HG03439 (cell line): ENCODE measurements around the gene BEST4.
"Not testable (repeated sequence)": the region's sequence is repeated elsewhere in the genome, so short reads cannot be mapped to it uniquely, and the experiment has no call there.

Source experiments
- ATAC-seq: cut with Tn5 transposase; IDR thresholded peaks from one replicate; pipeline ENCODE4 v1.9.1; 2021; ENCODE audit warnings: mild to moderate bottlenecking, moderate library complexity; ENCODE audit not compliant: unreplicated experiment

Gene BEST4

DNA sequence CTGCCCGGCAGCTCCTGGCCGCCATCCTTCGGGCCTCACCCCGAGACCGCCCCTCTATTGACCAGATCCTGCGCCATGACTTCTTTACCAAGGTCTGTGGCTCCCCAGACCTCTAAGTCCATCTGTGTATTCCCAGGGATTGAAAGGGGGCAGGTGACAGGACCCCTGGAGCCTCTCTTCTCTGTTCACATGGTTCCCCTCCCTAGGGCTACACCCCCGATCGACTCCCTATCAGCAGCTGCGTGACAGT, 15.0 kb upstream of the BEST4 start:
- no peak for ATAC-seq

DNA sequence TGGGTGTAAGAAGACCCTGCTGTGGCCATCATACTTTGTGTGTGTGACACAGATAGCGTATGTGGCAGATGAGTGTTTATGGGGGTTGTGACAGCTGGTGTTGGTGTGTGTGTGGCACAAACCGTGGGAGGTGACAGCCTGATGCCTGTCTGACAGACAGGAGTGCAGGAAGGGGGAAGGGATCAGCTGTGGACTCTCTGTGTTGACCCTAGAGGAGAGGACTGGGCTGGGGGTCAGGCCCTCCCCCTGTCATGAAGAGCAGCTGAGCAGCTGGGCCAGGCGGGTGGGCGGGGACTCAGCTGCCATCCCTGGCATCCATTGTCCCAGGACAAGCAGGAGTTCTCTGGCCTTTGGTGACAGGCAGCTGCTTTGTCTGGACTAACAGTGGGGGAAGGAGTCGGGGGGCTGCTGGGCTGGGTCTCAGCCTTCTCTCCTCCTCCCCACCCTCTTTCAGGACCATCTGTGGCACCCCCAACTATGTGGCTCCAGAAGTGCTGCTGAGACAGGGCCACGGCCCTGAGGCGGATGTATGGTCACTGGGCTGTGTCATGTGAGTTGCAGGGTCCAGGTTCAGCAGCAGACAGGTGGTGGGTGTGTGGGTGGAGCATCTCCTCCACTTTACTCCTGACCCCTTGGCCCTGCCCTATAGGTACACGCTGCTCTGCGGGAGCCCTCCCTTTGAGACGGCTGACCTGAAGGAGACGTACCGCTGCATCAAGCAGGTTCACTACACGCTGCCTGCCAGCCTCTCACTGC, 14.5 kb upstream of the BEST4 start:
- no peak for ATAC-seq

DNA sequence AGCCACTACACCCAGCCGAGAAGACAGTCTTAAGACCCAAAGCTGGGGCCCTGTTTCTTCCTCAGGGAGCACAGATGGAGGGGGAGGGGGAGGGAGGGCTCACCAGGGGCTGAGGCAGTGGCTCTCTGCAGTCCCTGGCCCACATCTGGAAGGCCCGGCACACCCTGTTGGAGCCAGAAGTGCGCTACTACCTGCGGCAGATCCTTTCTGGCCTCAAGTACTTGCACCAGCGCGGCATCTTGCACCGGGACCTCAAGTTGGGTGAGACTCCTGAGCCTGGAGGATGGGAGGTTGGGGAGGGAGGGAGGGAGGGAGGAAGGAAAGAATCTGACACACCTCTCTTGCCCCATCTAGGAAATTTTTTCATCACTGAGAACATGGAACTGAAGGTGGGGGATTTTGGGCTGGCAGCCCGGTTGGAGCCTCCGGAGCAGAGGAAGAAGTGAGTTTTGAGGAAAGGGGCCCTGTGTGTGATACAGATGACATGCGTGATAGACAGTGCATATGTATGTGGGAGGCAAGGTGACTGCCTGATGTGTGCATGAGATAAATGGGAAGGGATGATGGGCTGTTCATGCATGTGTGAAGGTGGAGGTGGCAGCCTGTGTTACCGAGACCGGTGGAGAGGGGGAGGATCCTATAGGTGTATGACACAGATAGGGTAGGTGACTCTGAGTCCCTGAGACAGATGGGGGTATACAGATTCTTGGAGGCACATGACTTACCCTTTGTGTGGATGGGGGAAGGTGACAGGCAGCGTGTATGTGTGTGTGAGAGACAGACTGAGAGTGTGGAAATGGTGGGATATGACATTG, 13.7 kb upstream of the BEST4 start:
- ATAC-seq, result no peak

DNA sequence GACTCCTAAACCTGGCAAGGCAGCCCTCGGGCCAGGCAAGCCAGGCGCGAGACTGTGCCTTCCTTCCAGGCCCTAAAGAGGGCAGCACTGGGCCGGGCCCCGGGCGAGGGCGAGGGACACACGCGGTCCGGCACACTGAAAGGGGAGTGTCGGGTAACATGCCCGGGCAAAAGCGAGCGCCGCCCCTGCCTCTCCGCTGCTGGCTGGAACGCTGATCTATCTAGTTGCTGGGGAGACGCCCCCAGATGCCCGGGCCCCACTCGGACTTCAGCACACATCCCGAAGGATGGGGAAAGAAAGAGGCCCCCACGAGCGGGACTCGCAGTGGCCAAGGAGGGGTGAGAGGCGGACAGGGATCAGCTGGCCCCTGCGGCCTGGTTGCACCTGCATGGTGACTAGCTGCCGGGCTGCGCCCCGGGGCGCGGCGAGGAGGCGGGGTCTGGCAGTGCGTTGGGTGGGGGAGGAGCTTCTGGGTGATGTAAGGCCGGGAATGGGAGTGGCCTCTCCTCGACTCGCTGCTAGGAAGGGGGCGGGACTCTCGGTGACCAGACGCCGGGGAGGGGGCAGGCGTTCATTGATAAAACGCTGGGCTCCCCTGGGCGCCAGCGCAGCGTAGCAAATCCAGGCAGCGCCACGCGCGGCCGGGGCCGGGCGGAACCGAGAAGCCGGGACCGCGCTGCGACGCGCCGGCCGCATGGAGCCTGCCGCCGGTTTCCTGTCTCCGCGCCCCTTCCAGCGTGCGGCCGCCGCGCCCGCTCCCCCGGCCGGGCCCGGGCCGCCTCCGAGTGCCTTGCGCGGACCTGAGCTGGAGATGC, 12.0 kb upstream of the BEST4 start, which contains the start of gene PLK3:
Gene PLK3, plus strand, starts transcription at position 608 of the 815 bp plus-strand sequence. Its CDS starts 87 bp downstream, at position 695.
- peak; percentile 77 for ATAC-seq

DNA sequence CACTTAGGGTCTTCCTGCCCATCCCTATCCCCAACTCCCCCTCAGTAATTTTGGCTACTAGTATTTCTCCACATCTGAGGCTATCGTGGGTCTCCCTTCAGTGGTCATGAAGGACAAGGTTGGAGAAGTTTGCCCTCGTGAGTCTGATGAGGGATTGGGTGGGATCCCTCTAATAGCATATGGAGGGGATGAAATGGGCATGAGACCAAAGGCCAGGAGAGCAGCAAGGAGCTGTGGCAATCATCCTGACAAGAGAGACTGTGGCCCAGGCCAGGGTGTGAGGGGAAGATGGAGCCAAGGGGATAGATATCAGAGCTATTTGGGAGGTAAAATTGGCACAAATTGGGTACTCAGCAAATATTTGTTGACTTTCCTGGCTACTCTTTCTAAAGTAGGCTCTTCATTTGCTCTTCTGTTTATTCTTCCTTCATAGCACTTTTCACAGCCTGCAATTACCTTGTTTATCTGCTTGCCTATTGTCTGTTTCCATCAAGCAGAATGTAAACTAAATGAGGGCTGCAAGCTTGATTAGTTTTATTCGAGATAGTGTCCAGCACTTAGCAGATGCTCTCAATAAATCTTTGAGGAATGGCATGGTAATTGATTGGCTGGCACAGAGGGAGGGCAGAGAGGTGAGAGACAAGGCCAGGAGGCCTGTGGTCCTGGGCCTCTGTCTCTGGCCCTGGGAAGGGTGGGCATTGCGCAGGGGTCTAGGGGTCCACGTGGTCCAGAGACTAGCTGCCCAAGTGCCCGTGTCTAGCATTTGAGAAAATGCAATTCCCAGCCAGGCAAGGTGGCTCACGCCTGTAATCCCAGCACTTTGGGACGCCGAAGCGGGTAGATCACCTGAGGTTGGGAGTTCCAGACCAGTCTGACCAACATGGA, 10.8 kb upstream of the BEST4 start:
- ATAC-seq, result no peak

DNA sequence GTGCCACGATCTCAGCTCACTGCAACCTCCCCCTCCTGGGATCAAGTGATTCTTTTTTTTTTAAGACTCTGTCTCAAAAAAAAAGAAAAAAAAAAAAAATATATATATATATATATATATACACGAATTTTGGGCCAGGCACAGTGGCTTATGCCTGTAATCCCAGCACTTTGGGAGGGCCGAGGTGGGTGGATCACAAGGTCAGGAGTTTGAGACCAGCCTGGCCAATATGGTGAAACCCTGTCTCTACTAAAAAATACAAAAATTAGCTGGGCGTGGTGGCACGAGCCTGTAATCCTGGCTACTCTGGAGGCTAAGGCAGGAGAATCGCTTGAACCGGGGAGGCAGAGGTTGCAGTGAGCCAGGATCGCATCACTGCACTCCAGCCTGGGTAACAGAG, 9.9 kb upstream of the BEST4 start:
- not testable (repeated sequence) for ATAC-seq

DNA sequence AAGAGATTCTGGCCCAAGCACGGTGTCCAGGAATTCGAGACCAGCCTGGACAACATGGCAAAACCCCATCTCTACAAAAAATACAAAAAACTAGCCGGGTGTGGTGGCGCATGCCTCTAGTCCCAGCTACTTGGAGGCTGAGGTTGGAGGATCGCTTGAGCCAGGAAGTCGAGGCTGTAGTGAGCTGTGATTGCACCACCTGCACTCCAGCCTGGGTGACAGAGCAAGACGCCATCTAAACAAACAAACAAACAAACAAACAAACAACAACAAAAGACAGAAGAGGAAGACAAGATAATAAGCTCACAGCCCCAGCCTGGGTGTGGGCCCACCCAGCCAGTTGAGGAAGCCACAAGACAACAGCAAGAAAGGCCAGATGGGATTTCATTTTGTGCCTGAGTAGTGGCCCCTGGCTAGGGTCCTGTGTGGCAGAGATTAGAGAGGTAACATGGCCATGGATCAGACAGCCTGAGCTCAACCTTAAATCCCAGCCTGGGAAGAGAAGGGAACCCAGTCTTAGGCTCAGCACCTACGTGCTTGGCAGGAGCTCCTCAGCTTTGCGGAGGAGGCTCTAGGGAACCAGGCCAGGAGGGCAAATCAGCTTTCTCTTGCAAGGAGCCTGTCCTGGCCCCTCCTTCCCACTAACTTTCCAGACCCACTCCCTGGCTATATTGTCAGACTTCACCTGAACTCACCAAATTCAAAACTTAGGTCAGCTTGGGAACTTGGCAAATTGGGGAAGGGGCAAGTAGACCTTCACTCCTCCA, 4.9 kb upstream of the BEST4 start:
- ATAC-seq, result no peak

DNA sequence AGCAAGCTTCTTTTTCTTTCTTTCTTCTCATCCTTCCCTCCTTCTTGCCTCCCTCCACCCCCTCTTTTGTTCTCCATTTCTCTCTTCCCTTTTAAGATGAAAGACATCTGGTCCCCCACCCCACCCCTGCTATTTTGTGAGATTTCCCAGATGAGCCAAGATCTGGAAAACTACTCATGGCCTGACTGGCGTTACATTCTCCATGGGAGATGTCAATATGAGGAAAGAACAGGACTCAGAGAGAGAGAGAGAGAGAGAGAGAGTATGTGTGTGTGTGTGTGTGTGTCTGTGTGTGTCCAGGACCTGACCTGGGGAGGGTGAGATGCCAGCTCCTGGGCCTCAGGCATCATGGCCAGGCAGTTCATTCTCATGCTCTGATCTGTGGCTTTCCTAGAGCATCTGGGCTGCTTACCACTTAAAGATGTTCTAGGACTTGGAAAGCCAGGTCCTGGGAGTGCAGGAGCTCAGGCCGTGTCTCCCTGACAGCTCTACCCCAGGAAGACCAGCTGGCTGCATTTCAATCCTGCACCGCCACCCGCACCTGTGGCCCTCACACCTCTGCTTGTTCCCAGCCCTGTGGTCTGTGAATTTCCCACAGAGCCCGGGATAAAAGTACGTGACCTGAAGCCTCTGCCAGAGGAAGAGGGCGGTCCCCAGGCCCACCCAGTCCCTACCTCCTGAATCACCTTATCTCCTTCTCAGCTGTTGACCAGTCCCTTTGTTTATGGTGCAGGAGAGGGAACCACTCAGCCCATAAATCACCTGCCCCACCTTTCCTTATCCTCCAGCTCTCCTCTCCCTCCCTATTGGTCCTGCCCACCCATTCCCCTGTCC, 3.2 kb upstream of the BEST4 start:
- ATAC-seq, result no peak

DNA sequence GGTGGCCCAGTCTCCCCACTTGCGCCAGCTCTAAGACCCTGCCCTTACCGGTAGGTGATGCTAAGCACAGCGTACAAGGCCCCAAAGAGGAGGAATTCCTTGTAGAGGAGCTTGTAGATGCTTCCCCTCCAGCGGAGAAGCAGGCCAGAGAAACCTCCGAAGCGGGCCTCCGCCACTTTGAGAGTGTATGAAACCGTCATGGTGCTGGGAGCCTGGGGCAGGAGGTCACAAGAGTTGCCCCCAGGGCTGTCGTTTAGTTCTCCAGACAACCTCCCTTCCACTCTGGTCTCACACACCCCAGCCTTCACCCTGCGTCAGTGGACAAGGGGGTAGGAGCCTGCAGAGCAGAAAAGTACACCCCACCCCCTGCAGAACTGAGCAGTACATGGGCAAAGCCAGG, 464 bp downstream of the BEST4 start:
- no peak for ATAC-seq

DNA sequence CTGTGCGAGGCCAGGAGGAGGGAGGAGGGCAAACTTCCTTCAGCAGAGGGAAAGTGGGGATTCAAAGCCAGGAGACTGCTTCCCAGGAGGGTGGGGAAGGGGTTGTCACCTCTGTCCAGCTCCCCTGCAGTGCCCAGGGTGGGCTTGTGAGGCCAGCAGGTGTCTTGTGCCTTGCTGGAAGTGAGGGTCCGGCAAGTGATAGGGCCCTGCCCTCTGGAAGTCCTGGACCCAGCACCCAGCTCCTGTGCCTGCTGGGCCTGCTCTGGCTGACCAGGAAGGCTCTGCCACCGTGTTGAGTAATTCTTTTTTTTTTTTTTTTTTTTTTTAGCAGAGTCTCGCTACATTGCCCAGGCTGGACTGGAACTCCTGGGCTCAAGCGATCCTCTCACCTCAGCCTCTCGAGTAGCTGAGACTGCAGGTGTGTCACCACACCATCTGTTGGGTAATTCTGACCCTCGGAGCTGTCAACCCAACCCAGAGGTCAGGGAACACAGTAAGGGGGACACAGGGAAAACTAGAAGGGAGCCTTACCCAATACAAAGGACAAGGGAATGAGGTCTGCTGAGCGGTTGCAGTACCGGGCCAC, 1.0 kb downstream of the BEST4 start:
- ATAC-seq, result no peak

DNA sequence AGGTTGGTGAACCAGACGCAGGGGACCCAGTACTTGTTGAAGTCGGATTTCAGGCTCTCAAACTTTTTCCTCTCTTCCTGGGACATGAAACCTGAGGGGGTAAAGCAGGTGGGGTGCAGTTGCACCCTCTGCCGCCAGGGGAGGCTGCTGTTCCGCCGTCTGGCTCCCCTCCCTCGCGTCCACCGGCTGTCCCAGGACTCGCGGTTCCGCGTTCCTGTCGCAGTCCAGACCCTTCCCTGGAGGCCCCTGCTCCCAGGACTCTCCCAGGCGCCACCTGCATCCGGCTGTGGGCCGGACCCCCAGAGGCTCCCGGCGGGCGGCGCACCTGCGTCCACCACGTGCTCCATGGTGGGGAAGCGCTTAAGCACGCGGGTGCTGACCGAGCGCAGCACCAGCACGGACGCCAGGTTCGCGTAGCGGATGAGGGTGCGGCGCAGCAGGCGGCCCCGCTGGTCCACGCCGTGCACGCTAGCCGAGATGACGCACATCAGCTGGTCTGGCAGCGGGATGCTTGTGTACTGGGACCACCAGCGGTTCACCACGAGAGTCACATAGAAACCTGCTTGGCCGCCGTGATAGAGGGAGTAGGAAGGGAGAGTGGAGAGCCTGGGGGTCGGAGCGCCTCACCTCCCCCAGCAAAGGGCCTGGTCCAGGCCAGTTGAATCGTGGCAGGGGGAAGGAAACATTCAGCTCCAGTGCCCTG, 1.7 kb downstream of the BEST4 start:
- peak; percentile 43 for ATAC-seq

DNA sequence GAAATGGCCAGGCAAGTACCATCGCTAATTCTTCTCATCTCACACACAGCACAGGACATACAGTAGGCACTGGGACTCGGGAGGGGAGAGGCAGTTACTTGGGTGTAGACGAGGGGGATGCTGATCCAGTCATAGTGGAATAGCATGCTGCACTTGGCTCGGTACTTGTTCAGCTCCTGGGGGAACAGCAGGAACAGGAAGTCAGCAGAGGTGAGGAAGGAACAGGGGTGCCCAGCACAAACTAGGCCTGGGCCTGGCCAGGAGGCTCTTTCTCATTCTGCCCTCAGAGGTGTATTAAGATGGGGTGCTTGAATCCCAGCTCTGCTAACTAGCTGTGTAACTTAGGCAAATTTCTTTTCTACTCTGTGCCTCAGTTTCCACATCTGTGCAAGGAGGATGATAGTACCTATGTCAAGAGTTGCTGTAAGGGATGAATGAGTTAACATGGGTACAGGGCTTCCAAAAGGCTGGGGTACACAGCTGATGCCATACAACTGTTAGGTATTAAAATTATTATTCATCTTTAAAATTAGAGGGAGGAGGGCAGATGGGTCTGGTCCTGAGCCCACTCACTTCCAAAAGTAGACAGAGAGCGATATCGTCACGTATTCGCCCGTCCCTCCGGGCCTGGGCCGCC, 2.4 kb downstream of the BEST4 start:
- ATAC-seq, result no peak

DNA sequence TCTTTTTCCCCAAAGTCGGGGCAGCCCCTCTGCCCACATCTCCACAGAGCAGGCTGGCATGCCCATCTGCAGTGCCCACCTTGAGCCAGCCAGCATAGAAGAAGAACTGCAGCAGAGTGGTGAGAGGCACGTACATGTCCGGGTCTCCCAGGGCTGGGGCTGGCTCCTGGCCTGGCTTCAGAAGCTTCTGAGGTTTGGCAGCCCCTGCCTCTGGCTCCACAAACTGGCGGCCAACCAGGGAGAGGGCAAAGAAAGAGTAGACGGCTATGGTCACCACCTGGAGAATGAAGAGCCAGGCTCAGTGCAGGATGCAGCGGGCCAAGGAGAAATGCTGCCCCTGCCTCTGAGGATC, 3.0 kb downstream of the BEST4 start:
- ATAC-seq, result no peak

DNA sequence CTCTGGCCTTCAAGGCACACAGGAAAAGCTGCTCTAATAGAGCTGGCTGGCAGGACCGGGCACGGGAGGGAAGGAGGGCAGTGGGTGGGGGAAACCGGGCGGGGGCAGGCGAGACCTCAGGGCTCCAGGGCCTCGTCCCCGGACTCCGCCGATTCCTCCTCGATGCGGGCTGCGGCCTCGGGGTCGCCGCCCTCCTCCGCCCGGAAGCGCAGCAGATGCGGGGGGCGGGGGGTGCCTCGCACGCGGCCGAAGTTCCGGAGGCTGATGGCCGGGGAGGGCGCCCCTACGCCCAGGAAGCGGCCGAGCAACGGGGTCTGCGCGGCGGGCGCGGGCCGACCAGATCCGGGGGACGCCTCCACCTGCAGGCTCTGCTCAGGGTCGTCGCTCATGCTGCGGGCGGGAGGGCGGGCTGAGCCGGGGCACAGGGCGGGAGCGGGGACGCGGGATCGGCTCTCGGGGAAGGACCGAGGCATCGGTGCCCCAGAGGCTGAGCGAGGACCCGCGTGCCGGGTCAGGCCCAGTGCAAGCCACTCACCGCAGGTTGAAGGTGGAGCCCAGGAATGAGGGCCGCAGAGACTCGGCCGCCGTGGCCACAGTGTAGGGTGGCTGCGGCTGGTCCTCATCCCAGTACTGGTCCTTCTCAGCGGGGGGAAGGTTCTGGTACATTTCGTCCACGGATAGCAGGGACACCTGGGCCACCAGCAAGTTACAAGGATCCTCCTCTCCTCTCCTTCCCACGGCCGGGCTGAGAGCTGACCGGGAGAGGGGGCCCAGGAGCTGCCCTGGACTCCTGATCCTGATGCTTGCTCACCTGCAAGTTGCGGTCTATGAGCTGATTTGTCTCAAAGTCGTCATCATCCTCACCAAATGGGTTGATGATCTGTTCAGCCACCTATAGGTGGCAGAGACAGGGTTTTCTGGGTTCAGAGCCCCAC, 3.6 kb downstream of the BEST4 start:
- no peak for ATAC-seq

DNA sequence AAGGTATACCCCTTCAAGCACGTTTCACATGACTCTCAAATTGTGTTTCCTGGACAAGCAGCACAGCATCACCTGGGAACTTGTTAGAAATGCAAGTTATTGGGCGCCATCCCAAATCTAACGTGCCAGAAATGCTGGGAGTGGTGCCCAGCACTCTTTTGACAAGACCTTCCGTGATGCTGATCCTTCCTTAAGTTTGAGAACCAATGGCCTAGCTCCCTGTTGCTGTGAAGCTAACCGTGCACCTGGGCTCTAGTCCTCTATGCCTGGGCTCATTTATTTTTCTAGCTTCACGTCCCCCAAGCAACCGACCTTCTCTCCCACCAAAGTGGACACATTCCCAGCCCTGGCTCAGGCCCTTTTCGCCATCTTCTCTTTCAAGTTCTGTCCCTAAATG, 4.3 kb downstream of the BEST4 start:
- no peak for ATAC-seq

DNA sequence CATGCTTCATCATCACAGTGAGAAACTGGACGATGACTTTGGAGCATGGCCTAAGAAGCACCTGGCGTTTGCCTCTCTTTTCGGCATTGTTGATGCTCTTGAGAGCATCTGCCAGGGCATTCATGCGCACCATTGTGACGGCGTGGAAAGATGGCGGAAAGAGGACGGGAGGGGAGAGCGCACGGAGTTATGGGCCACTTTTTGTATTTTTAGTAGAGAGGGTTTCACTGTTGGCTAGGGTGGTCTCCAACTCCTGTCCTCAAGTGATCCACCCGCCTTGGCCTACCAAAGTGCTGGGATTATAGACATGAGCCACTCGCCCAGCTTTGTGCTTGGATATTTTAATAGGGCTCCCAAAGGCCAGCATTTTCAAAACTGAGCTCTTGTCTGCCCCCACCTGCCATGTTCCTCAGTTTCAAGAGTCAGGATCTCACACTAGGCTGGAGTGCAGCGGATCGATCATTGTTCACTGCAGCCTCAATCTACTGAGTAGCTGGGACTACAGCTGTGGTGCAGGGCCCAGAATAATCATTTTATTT, 7.3 kb downstream of the BEST4 start:
- ATAC-seq, result no peak
